SJSA1 (cell line): Measurements from ENCODE around the gene ING3. TPM values are rescaled to one million over a fixed set of nuclear protein-coding genes. Genes with fewer than 3 reads are reported as not detected.

Experiments used
- DNase-seq, 2 experiments: peaks; one replicate each; pipeline ENCODE4 v3.0.0-alpha.2; 2015 to 2020; ENCODE audit warnings: low spot score in 2 of 2, low read depth in 1 of 2
- H3K27ac ChIP-seq: fragments of 250-450 bp; sonication (Bioruptor Pico); 2 replicates; pipeline ENCODE4 v1.5.1; 2020; ENCODE audit warnings: mild to moderate bottlenecking, moderate library complexity
- H3K27me3 ChIP-seq: fragments of 250-450 bp; sonication (Bioruptor Pico); replicated peaks from 2 replicates; pipeline ENCODE4 v1.5.1; 2020; ENCODE audit warnings: mild to moderate bottlenecking, moderate library complexity
- H3K36me3 ChIP-seq: fragments of 250-450 bp; sonication (Bioruptor Pico); 2 replicates; pipeline ENCODE4 v1.5.1; 2020; ENCODE audit warnings: mild to moderate bottlenecking
- H3K4me1 ChIP-seq: fragments of 250-450 bp; sonication (Bioruptor Pico); replicated peaks from 2 replicates; pipeline ENCODE4 v1.6.1; 2021; ENCODE audit warnings: mild to moderate bottlenecking
- H3K4me3 ChIP-seq: fragments of 250-450 bp; sonication (Bioruptor Pico); 2 replicates; pipeline ENCODE4 v1.5.1; 2020; ENCODE audit warnings: mild to moderate bottlenecking
- H3K9me3 ChIP-seq: fragments of 250-450 bp; sonication (Bioruptor Pico); replicated peaks from 2 replicates; pipeline ENCODE4 v1.5.1; 2020; ENCODE audit warnings: mild to moderate bottlenecking
- total RNA-seq: library from RNA; depleted of rRNA; stranded (reverse); fragments of >200 nt; shearing (Covaris generic); gene quantifications from 2 replicates; pipeline ENCODE4 v1.2.3, GENCODE V29; 2014

The ING3 gene
- total RNA-seq, 1 experiment from 2014 or later, result 31.2 TPM

DNA sequence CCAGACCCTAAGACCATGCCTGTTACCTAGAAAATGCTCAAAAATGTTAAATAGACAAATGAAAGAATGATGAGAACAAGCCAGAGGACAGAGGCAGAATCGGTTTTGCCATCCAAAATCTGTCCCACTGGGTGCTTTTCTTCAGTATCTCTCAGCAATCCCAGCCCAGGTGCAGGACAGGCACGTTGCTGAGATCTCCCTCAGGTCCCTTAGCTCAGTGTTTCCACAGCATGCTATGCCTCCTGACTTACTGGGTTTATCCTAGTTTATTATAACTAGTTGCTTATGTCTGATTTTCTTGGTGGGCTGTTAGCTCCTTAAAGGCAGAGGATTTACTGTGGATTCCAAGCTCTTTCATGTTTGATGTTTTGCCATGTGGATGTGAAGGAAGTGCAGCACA, 58.2 kb downstream of the ING3 start:
- H3K27ac ChIP-seq, result no peak overlapping the region
- no peaks in the 10 kb centered on the region for H3K9me3 ChIP-seq
- DNase-seq, result no peak
- H3K27me3 ChIP-seq, result no peaks in the 10 kb centered on the region
- H3K4me1 ChIP-seq, result peaks cover 48% of the 10 kb centered on the region
- 0 out of 2 replicates have a peak, but pooled peaks cover 7% of the 10 kb centered on the region for H3K36me3 ChIP-seq
- no peak overlapping the region for H3K4me3 ChIP-seq

DNA sequence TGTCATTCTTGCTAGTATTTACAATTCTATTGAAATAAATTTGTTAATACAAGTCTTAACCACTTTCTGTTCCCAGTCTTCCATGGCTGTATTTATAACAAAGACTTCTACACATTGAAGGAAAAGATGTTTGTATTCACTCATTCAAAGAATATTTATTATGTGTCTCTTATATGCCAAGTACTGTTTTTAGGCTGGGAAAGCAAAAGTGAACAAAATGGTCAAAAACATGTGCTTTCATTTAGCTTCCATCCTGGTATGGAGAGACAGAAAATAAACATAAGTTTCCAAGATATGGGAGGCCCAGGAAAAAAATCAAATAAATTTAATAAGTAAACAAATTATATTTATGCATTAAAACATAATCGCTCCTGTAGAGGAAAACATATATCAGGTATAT, 60.8 kb downstream of the ING3 start:
- Histone ChIP-seq H3K27me3 (no peaks in the 10 kb centered on the region), H3K4me3 (no peak overlapping the region), H3K27ac (no peak overlapping the region), H3K4me1 (peaks cover 39% of the 10 kb centered on the region), H3K9me3 (no peaks in the 10 kb centered on the region), H3K36me3 (peaks cover 13% of the 10 kb centered on the region)
- DNase-seq, result no peak

DNA sequence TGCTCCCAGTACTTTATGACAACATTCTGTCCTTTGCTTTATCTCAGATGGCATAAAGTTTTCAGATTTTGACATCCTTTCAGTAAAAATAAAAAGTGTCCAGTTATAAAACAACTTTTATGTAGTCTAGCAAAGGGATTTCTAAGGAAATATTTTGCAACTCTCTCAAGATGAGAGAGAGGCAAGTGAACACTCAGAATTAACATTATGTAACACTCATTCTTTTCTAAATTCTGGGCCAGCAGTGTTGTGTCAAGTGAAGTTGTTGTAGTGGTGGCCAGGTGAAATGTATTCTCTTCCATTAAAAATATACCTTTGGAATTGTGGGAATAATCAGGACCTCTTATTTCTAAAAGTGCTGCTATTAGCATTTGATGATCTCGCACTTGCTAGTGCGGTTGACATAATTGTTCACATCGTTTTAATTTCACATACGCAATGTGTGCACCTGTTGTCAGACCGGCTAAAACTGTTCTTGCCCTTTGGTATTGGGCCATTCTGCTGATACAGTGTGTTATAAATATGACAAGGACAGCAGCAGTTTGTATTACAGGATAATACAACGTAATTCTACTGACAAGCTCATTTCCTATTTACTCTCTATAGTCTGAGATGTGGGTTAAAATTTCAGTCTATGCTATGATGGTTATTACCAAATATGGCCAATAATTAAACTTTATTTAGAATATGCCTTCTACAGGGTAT, 61.7 kb downstream of the ING3 start:
- H3K27me3 ChIP-seq, result no peaks in the 10 kb centered on the region
- no peak for DNase-seq
- no peaks in the 10 kb centered on the region for H3K9me3 ChIP-seq
- H3K4me1 ChIP-seq, result peaks cover 39% of the 10 kb centered on the region
- no peak overlapping the region for H3K27ac ChIP-seq
- H3K4me3 ChIP-seq, result no peak overlapping the region
- H3K36me3 ChIP-seq, result peaks cover 18% of the 10 kb centered on the region

DNA sequence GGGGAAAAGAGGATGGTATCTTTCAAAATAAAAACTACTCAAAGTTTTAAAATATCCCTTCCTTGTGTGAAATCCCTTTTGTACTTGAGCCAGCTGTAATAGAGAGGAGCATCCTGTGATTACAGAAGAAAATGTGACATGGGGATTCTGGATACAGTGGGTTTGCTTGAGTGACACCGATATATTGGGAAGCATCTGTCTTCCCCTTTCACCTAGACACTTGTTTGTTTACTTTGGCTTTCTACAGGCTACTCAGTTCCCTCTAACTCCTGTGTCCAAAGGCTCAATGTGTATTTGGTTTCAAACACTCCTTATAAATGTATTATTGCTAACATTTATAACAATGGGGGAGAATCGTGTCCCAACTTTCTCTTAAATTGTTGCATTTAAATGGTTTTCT, 62.3 kb downstream of the ING3 start:
- Histone ChIP-seq H3K27ac (no peak overlapping the region), H3K4me1 (peaks cover 38% of the 10 kb centered on the region)
- no peak for DNase-seq

DNA sequence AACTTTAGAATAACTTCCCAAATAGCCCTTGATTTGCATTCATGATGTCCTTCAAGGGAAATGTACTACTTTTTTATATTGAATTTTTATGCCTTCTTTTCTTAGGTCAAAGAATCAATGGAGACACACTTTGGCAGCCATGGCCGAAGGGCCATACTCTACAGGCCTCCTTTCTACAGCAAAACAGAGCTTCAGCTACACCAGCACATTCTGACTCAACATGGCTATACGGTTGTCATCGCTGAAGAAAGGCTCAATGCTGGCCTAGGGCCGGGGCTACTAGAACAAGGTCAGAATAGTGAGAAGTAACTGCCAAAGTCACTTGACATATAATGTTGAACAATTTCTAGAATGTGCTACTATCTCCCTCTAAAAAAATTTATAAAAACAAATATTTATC, 65.0 kb downstream of the ING3 start:
- H3K36me3 ChIP-seq, result peaks cover 30% of the 10 kb centered on the region
- no peaks in the 10 kb centered on the region for H3K27me3 ChIP-seq
- H3K4me3 ChIP-seq, result no peak overlapping the region
- peaks cover 49% of the 10 kb centered on the region for H3K4me1 ChIP-seq
- H3K9me3 ChIP-seq, result no peaks in the 10 kb centered on the region
- no peak overlapping the region for H3K27ac ChIP-seq
- DNase-seq, result no peak

More for the DNA sequence above, 62.3 kb downstream of the ING3 start:
- Histone ChIP-seq H3K9me3 (no peaks in the 10 kb centered on the region), H3K27me3 (no peaks in the 10 kb centered on the region), H3K4me3 (no peak overlapping the region), H3K36me3 (peaks cover 20% of the 10 kb centered on the region)

DNA sequence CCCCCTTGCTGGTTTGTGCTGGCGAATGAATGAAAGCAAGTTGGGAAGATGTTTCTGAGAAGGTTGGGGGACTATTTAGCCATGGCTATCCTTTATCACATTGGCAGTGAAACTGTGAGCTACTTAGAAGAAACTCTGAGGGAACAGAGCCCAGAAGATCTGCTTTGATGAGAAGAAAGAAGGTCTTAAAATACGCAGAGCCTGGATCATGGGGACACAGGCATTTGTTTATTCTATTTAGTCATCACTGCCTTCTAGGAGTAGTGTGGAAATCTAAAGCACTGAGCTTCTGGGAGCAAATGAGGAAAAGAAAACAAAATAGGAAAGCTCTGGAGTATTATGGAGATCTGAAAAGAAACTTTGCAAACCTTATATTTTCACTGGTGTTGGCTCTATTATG, 66.4 kb downstream of the ING3 start:
- Histone ChIP-seq H3K27me3 (no peaks in the 10 kb centered on the region), H3K4me1 (peaks cover 59% of the 10 kb centered on the region), H3K27ac (peak overlapping the region; percentile 16; the same call in 1 of the 2 replicates), H3K36me3 (peaks cover 30% of the 10 kb centered on the region), H3K9me3 (no peaks in the 10 kb centered on the region), H3K4me3 (no peak overlapping the region)
- DNase-seq, result no peak

DNA sequence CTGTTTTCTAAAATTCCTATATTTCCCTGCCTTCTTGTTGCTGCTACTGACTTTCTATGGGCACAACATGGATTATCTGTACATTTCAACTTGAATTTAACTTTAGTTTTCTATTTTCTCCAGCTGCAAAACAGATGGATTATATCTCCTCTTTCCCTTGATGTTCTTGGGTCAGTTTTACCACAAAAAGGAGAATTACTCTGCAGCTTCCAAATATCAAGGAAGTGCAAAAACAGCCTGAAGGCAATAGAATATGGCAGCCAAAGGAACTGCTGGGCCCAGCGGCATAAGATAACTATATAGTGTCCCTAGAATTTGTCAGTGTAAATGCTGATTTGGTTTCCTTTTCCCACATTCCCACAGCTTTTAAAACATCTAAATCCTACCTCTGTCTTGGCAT, 67.0 kb downstream of the ING3 start:
- no peak for DNase-seq
- H3K4me3 ChIP-seq, result no peak overlapping the region
- H3K4me1 ChIP-seq, result peaks cover 66% of the 10 kb centered on the region
- H3K9me3 ChIP-seq, result no peaks in the 10 kb centered on the region
- peaks cover 34% of the 10 kb centered on the region for H3K36me3 ChIP-seq
- no peak overlapping the region for H3K27ac ChIP-seq
- no peaks in the 10 kb centered on the region for H3K27me3 ChIP-seq

DNA sequence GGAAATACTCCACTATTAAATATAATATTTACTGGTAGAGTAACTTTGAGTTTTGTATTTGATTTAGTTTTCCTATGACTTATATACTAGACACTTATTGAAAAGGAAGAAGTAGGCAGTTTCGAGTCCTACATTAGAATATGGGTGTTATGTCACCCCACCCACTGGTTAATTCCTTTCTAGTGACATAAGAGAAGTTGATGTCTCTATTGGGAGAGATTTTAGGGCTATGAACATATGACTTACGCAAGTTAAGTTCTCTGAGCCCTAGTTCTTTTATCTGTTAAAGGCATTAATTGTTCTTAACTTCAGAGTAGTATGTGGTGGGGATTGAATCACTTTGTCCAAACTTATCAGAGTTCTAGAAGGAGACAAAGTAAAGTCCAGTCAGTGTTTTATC, 68.4 kb downstream of the ING3 start:
- peak overlapping the region; percentile 45 for H3K27ac ChIP-seq
- H3K36me3 ChIP-seq, result peaks cover 31% of the 10 kb centered on the region

DNA sequence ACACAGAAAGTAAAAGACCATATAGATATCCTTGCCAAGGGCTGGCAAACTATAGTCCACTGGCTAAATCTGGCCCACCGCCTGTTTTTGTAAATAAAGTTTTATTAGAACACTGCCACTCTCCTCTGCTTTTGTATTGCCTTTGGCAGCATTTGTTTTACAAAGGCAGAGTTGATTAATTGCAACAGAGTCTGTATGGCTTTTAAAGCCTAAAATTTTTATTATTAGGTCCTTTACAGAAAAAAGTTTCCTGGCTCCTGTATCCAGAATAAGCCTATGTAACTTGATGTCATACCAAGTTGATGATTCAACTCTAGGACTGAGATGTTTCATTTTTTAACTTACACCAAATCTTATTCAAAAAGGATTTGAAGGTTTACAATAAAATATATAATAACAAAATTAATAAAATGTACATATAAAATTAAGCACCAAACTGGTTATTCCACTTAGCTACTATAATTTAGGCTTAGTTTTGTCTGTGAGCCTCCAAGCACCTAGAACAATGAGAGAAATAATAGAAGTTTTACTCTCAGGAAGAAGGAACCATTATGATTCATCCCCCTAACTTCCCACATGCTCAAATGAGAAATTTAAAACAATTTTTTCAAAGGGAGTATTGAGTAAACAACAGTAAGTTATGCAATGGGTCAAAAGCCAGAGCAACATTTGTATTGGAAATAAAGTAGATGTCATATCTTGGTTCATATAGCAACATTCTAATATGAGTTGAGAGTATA, 69.8 kb downstream of the ING3 start:
- Histone ChIP-seq H3K9me3 (no peaks in the 10 kb centered on the region), H3K27me3 (no peaks in the 10 kb centered on the region), H3K36me3 (peaks cover 31% of the 10 kb centered on the region), H3K4me1 (peaks cover 86% of the 10 kb centered on the region), H3K27ac (peak overlapping the region; percentile 57), H3K4me3 (no peak overlapping the region)
- DNase-seq, result peak in 1 of 2 experiments; percentile 54

More for the DNA sequence above, 68.4 kb downstream of the ING3 start:
- Histone ChIP-seq H3K27me3 (no peaks in the 10 kb centered on the region), H3K4me3 (no peak overlapping the region), H3K9me3 (no peaks in the 10 kb centered on the region), H3K4me1 (peaks cover 73% of the 10 kb centered on the region)
- no peak for DNase-seq

DNA sequence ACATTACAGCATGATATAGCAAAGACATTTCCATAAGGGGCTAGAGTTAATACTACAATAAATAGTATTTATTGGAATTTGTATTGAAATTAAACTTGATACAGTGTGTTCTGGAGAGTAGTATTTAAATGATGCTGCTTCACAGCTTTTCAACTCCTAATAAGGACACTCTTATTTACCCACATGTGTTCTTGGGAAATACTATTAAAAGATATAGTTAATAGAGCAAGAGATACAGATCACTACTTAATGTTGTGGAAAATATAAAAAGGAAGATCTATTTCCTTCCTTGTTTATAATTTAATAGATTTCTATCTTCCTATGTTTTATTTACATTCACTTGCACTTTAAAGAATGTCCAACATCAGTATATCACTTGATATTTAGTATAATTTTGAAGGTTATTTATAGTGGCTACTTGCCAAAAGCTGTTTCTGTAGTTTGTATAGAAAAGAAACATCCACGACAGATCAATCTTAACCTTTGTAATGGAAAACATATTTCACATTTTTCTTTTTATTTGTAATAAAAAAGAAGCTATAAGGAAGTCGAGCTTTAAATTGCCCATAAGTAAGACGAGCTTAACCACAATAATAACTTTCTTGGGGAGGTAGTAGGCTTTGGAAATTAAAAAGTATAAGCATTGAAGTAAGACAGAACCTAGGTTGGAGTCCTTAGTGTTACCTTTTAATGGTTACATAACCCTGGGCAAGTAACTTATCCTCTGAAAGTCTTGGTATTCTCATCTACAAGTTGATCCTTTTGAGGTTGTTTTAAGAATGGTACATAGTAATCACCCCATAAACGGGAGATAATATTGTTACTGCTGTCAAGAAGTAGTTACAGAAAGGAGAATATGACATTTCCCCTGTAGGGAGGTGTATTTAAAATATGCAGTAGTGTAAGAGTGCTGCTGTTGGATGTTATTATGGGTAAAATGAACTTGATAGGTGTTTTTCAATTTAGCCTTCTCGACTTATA, 70.7 kb downstream of the ING3 start:
- H3K36me3 ChIP-seq, result peaks cover 34% of the 10 kb centered on the region
- DNase-seq, result no peak
- H3K9me3 ChIP-seq, result peaks cover 3% of the 10 kb centered on the region; the same call in 1 of the 2 replicates
- peaks cover 93% of the 10 kb centered on the region for H3K4me1 ChIP-seq
- no peak overlapping the region for H3K4me3 ChIP-seq
- H3K27ac ChIP-seq, result peak overlapping the region; percentile 57
- H3K27me3 ChIP-seq, result no peaks in the 10 kb centered on the region

DNA sequence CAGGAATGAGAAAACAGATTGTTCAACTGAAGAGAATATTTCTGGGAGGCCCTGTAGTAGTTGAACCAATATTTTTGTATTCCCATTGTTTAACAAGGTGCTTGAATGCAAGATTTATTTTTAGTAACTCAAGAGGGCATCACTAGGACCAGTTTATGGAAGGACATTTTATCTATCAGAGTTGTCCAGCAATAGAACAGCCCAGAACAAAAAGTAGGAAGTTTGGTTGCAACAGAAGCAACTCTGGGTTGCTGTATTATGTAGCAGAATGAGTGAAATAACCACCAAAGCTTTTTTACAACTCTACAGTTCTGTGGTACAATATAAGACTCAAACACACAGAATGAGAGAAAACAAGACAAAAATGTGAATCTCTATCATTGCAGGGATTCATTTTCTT, 72.6 kb downstream of the ING3 start:
- peaks cover 89% of the 10 kb centered on the region for H3K4me1 ChIP-seq
- H3K27me3 ChIP-seq, result no peaks in the 10 kb centered on the region
- peak overlapping the region; percentile 63 for H3K27ac ChIP-seq
- H3K9me3 ChIP-seq, result peaks cover 3% of the 10 kb centered on the region; the same call in 1 of the 2 replicates
- H3K4me3 ChIP-seq, result no peak overlapping the region
- peaks cover 25% of the 10 kb centered on the region for H3K36me3 ChIP-seq
- DNase-seq, result no peak

DNA sequence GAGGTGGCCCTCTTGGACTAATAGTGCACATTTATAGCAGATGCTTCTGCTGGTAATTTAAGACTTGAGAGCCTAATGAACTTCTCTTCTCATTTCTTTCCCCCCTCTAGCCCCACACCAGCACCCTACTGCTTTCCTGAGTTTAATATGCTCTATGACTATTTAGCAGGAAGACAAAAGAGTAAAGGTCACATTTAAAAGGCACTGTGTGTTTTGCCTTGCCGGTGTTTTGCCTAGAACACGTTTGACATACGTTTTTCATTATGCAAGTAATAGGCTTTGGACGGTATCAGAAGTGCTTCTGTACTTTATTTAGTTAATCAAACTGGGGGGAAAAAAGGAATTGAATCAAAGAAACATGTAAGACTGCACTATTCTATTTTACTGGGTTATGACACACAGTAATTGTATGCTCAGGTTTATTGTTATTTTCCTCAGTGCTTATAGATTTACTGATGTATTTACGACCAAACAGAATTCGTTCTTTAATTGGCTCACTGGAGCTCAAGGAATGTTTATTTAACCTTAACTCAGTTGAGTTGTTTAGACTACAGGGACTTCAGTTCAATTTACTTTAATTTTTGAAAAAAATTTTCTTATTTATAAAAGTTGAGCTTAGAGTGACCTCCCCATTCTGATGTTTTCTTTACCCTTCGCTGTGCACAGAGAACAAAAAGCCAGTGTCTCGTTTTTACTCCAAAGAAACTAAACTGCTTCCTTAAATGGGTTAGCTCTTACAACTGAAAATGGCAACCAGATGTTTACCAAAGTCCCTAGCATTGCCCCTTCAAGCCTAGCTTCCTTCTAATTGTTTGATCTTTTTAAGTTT, 73.3 kb downstream of the ING3 start:
- Histone ChIP-seq H3K4me3 (no peak overlapping the region), H3K27me3 (no peaks in the 10 kb centered on the region), H3K27ac (peak overlapping the region; percentile 63), H3K36me3 (peaks cover 20% of the 10 kb centered on the region; the same call in 1 of the 2 replicates), H3K9me3 (peaks cover 3% of the 10 kb centered on the region; the same call in 1 of the 2 replicates), H3K4me1 (peaks cover 89% of the 10 kb centered on the region)
- peak in 1 of 2 experiments; percentile 81 for DNase-seq

DNA sequence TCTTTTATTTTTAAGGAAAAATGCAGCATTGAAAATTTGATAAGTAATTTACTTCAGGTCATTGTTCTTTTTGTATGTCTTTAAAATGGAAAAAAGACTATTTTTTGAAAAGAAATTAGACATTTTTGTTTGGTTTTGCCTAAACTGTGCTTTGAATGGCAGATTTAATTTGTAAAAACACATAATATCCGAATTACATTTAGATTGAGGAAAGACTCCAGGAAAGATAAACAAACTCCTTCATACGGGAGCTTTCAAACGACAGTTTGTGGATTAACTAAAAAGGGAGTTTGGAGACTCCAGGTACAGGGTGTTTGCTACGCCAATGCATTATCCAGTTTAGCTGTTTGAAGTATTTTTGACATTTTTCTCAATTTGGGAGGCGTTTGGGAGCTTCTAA, 74.0 kb downstream of the ING3 start:
- peaks cover 3% of the 10 kb centered on the region; the same call in 1 of the 2 replicates for H3K9me3 ChIP-seq
- H3K4me1 ChIP-seq, result peaks cover 82% of the 10 kb centered on the region
- no peak overlapping the region for H3K4me3 ChIP-seq
- no peak for DNase-seq
- no peaks in the 10 kb centered on the region for H3K27me3 ChIP-seq
- H3K27ac ChIP-seq, result peak overlapping the region; percentile 63
- H3K36me3 ChIP-seq, result peaks cover 16% of the 10 kb centered on the region; the same call in 1 of the 2 replicates
